ENCODE data around the gene ANKRD12.
A peak's percentile ranks its signal among the peaks of the same experiment; 100 is the strongest.

The ANKRD12 gene

GRCh38 chr18:9136315-9137155 is at the start of gene ANKRD12 (continued):
- TF ChIP-seq ZNF302 (tag by site-specific recombination; IDR thresholded peaks at IDR 0.05; ENCODE audit: low read depth) (no peak), ZNF473 (tag by site-specific recombination; IDR thresholded peaks at IDR 0.05) (no peak), ZFP41 (tag by site-specific recombination; IDR thresholded peaks at IDR 0.05; ENCODE audit: borderline replicate concordance) (no peak), ZBTB17 (tag by site-specific recombination; IDR thresholded peaks at IDR 0.05) (peak; percentile 62; the same call in 1 of the 2 replicates), ZNF175 (tag by site-specific recombination; IDR thresholded peaks at IDR 0.05) (no peak), ZNF148 (tag by site-specific recombination; IDR thresholded peaks at IDR 0.05; ENCODE audit: borderline replicate concordance) (no peak), GLIS2 (tag by site-specific recombination; IDR thresholded peaks at IDR 0.05) (peak; percentile 85), ZNF10 (tag by site-specific recombination; IDR thresholded peaks at IDR 0.05) (peak; percentile 50; the same call in 1 of the 2 replicates), ZNF292 (tag by site-specific recombination; IDR thresholded peaks at IDR 0.05; ENCODE audit: borderline replicate concordance, low read depth) (no peak), ZNF785 (tag by site-specific recombination; IDR thresholded peaks at IDR 0.05) (no peak), ZNF214 (tag by site-specific recombination; IDR thresholded peaks at IDR 0.05; ENCODE audit: borderline replicate concordance) (no peak), ZNF366 (tag by site-specific recombination; conservative IDR thresholded peaks at IDR 0.05) (peak; percentile 71), GLIS1 (tag by site-specific recombination; IDR thresholded peaks at IDR 0.05) (peak; percentile 75), HOXC10 (CRISPR knock-in tag; IDR thresholded peaks at IDR 0.05) (peak; percentile 19; the same call in 1 of the 2 replicates), ZNF544 (tag by site-specific recombination; IDR thresholded peaks at IDR 0.05) (no peak), FEZF1 (tag by site-specific recombination; IDR thresholded peaks at IDR 0.05) (no peak; the same call in 1 of the 2 replicates), ZBTB8A (tag by site-specific recombination; IDR thresholded peaks at IDR 0.05) (peak; percentile 90), ZNF155 (tag by site-specific recombination; IDR thresholded peaks at IDR 0.05) (no peak), ZSCAN30 (tag by site-specific recombination; IDR thresholded peaks at IDR 0.05) (peak; percentile 86), KLF7 (tag by site-specific recombination; IDR thresholded peaks at IDR 0.05; ENCODE audit: borderline replicate concordance) (peak; percentile 93), MZF1 (tag by site-specific recombination; IDR thresholded peaks at IDR 0.05; ENCODE audit: borderline replicate concordance) (0 out of 2 replicates have a peak, but pooled peaks have one; percentile 54), ZNF701 (tag by site-specific recombination; IDR thresholded peaks at IDR 0.05) (no peak), ZNF677 (tag by site-specific recombination; IDR thresholded peaks at IDR 0.05) (no peak), ZBTB1 (tag by site-specific recombination; IDR thresholded peaks at IDR 0.05) (no peak), ZNF169 (tag by site-specific recombination; IDR thresholded peaks at IDR 0.05) (no peak), IKZF3 (tag by site-specific recombination; IDR thresholded peaks at IDR 0.05) (no peak), ZNF596 (tag by site-specific recombination; IDR thresholded peaks at IDR 0.05) (no peak), ZNF121 (tag by site-specific recombination; IDR thresholded peaks at IDR 0.05) (no peak), ZNF837 (tag by site-specific recombination; IDR thresholded peaks at IDR 0.05) (no peak), ZNF521 (tag by site-specific recombination; IDR thresholded peaks at IDR 0.05) (no peak), ZNF335 (tag by site-specific recombination; conservative IDR thresholded peaks at IDR 0.05) (peak; percentile 95), BCL11A (tag by site-specific recombination; IDR thresholded peaks at IDR 0.05; ENCODE audit: low read depth) (no peak)
- TF ChIP-seq, protein P1, sequence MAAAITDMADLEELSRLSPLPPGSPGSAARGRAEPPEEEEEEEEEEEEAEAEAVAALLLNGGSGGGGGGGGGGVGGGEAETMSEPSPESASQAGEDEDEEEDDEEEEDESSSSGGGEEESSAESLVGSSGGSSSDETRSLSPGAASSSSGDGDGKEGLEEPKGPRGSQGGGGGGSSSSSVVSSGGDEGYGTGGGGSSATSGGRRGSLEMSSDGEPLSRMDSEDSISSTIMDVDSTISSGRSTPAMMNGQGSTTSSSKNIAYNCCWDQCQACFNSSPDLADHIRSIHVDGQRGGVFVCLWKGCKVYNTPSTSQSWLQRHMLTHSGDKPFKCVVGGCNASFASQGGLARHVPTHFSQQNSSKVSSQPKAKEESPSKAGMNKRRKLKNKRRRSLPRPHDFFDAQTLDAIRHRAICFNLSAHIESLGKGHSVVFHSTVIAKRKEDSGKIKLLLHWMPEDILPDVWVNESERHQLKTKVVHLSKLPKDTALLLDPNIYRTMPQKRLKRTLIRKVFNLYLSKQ (tag by site-specific recombination; IDR thresholded peaks at IDR 0.05; ENCODE audit: borderline replicate concordance), result no peak
- TF ChIP-seq, protein P2, sequence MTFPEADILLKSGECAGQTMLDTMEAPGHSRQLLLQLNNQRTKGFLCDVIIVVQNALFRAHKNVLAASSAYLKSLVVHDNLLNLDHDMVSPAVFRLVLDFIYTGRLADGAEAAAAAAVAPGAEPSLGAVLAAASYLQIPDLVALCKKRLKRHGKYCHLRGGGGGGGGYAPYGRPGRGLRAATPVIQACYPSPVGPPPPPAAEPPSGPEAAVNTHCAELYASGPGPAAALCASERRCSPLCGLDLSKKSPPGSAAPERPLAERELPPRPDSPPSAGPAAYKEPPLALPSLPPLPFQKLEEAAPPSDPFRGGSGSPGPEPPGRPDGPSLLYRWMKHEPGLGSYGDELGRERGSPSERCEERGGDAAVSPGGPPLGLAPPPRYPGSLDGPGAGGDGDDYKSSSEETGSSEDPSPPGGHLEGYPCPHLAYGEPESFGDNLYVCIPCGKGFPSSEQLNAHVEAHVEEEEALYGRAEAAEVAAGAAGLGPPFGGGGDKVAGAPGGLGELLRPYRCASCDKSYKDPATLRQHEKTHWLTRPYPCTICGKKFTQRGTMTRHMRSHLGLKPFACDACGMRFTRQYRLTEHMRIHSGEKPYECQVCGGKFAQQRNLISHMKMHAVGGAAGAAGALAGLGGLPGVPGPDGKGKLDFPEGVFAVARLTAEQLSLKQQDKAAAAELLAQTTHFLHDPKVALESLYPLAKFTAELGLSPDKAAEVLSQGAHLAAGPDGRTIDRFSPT (tag by site-specific recombination; IDR thresholded peaks at IDR 0.05), result peak; percentile 74
- TF ChIP-seq, protein P3, sequence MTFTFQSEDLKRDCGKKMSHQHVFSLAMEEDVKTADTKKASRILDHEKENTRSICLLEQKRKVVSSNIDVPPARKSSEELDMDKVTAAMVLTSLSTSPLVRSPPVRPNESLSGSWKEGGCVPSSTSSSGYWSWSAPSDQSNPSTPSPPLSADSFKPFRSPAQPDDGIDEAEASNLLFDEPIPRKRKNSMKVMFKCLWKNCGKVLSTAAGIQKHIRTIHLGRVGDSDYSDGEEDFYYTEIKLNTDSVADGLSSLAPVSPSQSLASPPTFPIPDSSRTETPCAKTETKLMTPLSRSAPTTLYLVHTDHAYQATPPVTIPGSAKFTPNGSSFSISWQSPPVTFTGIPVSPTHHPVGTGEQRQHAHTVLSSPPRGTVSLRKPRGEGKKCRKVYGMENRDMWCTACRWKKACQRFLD (tag by site-specific recombination; IDR thresholded peaks at IDR 0.05), result no peak

All from HEK293 (cell line).